Trophoblast cell (in vitro differentiated cells and primary cell): Measurements from ENCODE around the gene MIB1.

Source experiments
- DNase-seq, 2 donors: peaks; one replicate each; pipeline ENCODE4 v3.0.0-alpha.2; 2016
- H2AFZ ChIP-seq: 2 replicates; pipeline ENCODE4 v1.6.1; 2013; ENCODE audit warnings: low read length, moderate library complexity, mild to moderate bottlenecking; ENCODE audit not compliant: insufficient read depth, poor library complexity
- H2AK5ac ChIP-seq: 2 replicates; pipeline ENCODE4 v1.6.1; 2013; ENCODE audit warnings: mild to moderate bottlenecking, low read length
- H2BK120ac ChIP-seq: 2 replicates; pipeline ENCODE4 v1.6.1; 2013; ENCODE audit warnings: low read length, mild to moderate bottlenecking, moderate library complexity; ENCODE audit not compliant: insufficient read depth, poor library complexity
- H2BK12ac ChIP-seq: 2 replicates; pipeline ENCODE4 v1.6.1; 2013; ENCODE audit warnings: mild to moderate bottlenecking, low read length, moderate library complexity
- H2BK5ac ChIP-seq: 2 replicates; pipeline ENCODE4 v1.6.1; 2013; ENCODE audit warnings: low read length, low read depth, moderate library complexity, mild to moderate bottlenecking; ENCODE audit not compliant: poor library complexity
- H3K14ac ChIP-seq: 2 replicates; pipeline ENCODE4 v1.6.1; 2013; ENCODE audit warnings: mild to moderate bottlenecking, low read length
- H3K18ac ChIP-seq: 2 replicates; pipeline ENCODE4 v1.6.1; 2013; ENCODE audit warnings: mild to moderate bottlenecking, low read length
- H3K23ac ChIP-seq: 2 replicates; pipeline ENCODE4 v1.6.1; 2013; ENCODE audit warnings: low read length
- H3K27ac ChIP-seq: 2 replicates; pipeline ENCODE4 v1.5.1; 2013; ENCODE audit warnings: low read depth, mild to moderate bottlenecking, inconsistent platforms, low read length, moderate library complexity
- H3K27me3 ChIP-seq: 2 replicates; pipeline ENCODE4 v1.6.1; 2013; ENCODE audit warnings: inconsistent platforms, mild to moderate bottlenecking, low read length, moderate library complexity; ENCODE audit not compliant: insufficient read depth
- H3K36me3 ChIP-seq, 2 experiments: 1 replicate in 1 of 2; 2 replicates in 1 of 2; pipeline ENCODE4 v1.6.1; 2013; ENCODE audit warnings: low read length in 2 of 2, mild to moderate bottlenecking in 2 of 2, moderate library complexity in 1 of 2; ENCODE audit not compliant: insufficient read depth in 2 of 2, control insufficient read depth in 1 of 2
- H3K4ac ChIP-seq: 2 replicates; pipeline ENCODE4 v1.6.1; 2013; ENCODE audit warnings: low read depth, mild to moderate bottlenecking, low read length, moderate library complexity
- H3K4me1 ChIP-seq, 2 experiments: 1 replicate in 1 of 2; 2 replicates in 1 of 2; pipeline ENCODE4 v1.6.1; 2013; ENCODE audit warnings: low read length in 2 of 2, mild to moderate bottlenecking in 2 of 2, moderate library complexity in 1 of 2; ENCODE audit not compliant: insufficient read depth in 2 of 2, control insufficient read depth in 1 of 2
- H3K4me2 ChIP-seq: 2 replicates; pipeline ENCODE4 v1.6.1; 2013; ENCODE audit warnings: inconsistent platforms, mild to moderate bottlenecking, low read length, moderate library complexity
- H3K4me3 ChIP-seq: 2 replicates; pipeline ENCODE4 v1.5.1; 2013; ENCODE audit warnings: mild to moderate bottlenecking, low read depth, low read length, inconsistent platforms
- H3K79me1 ChIP-seq: one replicate; pipeline ENCODE4 v1.6.1; 2013; ENCODE audit warnings: low read length
- H3K79me2 ChIP-seq: 2 replicates; pipeline ENCODE4 v1.6.1; 2013; ENCODE audit warnings: low read length, mild to moderate bottlenecking; ENCODE audit not compliant: control insufficient read depth, insufficient read depth, poor library complexity
- H3K9ac ChIP-seq: 2 replicates; pipeline ENCODE4 v1.6.1; 2013; ENCODE audit warnings: mild to moderate bottlenecking, low read length
- H3K9me3 ChIP-seq: 2 replicates; pipeline ENCODE4 v1.6.1; 2013; ENCODE audit warnings: low read depth, mild to moderate bottlenecking, control low read depth, inconsistent platforms, low read length; ENCODE audit not compliant: insufficient read depth
- H4K12ac ChIP-seq: 2 replicates; pipeline ENCODE4 v1.6.1; 2013; ENCODE audit warnings: low read depth, mild to moderate bottlenecking, low read length, moderate library complexity
- H4K8ac ChIP-seq: 2 replicates; pipeline ENCODE4 v1.6.1; 2013; ENCODE audit warnings: low read depth, mild to moderate bottlenecking, low read length, moderate library complexity
- H4K91ac ChIP-seq: one replicate; pipeline ENCODE4 v1.6.1; 2013; ENCODE audit warnings: low read depth, mild to moderate bottlenecking, low read length, moderate library complexity
- WGBS: extraction: QIAGEN DNeasy Blood & Tissue Kit; methylation state at CpG from one replicate; pipeline ENCODE4 v1.1.7; 2013; ENCODE audit warnings: missing lambda C conversion rate; ENCODE audit not compliant: insufficient read length, insufficient coverage; ENCODE audit errors: extremely low coverage; 5-methylcytosine and 5-hydroxymethylcytosine counted together

Gene MIB1

DNA sequence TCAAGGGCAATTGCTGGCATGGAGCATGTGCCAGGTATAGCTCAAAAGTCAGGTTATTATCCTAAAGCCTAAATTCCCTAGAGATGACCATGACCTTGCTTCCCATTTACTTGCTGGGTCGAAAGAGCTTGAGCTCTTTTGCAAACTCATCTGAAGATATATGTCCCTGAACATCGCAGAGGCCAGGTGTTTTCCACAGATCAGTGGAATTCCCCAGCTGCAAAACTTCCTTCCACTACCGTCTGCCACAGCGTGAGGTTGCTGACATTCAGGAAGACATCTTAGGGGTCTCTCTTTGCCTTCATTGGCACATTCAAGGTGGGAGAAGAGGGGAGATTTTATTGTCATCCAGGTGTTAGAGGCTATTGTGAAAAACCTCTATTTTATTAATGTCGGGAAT, 171.0 kb downstream of the MIB1 start:
- WGBS: no CpG with 5 or more reads among the region's 5 CpGs
- H3K27ac ChIP-seq: no peak overlapping the region
- no peak for DNase-seq
- H2BK5ac ChIP-seq: no peak overlapping the region
- H3K79me1 ChIP-seq: no peaks in the 10 kb centered on the region
- H2BK120ac ChIP-seq: no peak overlapping the region
- H3K4me3 ChIP-seq: no peak overlapping the region
- H3K4me1 ChIP-seq: no peaks in the 10 kb centered on the region
- H3K4ac ChIP-seq: no peak overlapping the region
- H3K79me2 ChIP-seq: no peaks in the 10 kb centered on the region
- no peaks in the 10 kb centered on the region for H3K9me3 ChIP-seq
- H3K14ac ChIP-seq: no peak overlapping the region
- H3K36me3 ChIP-seq: no peaks in the 10 kb centered on the region
- no peaks in the 10 kb centered on the region for H3K27me3 ChIP-seq
- no peak overlapping the region for H4K12ac ChIP-seq
- H2AK5ac ChIP-seq: no peak overlapping the region
- no peak overlapping the region for H2AFZ ChIP-seq
- H2BK12ac ChIP-seq: no peak overlapping the region
- no peak overlapping the region for H4K8ac ChIP-seq
- no peak overlapping the region for H3K18ac ChIP-seq
- no peak overlapping the region for H3K23ac ChIP-seq
- no peak overlapping the region for H3K4me2 ChIP-seq
- H3K9ac ChIP-seq: no peak overlapping the region
- H4K91ac ChIP-seq: no peak overlapping the region

DNA sequence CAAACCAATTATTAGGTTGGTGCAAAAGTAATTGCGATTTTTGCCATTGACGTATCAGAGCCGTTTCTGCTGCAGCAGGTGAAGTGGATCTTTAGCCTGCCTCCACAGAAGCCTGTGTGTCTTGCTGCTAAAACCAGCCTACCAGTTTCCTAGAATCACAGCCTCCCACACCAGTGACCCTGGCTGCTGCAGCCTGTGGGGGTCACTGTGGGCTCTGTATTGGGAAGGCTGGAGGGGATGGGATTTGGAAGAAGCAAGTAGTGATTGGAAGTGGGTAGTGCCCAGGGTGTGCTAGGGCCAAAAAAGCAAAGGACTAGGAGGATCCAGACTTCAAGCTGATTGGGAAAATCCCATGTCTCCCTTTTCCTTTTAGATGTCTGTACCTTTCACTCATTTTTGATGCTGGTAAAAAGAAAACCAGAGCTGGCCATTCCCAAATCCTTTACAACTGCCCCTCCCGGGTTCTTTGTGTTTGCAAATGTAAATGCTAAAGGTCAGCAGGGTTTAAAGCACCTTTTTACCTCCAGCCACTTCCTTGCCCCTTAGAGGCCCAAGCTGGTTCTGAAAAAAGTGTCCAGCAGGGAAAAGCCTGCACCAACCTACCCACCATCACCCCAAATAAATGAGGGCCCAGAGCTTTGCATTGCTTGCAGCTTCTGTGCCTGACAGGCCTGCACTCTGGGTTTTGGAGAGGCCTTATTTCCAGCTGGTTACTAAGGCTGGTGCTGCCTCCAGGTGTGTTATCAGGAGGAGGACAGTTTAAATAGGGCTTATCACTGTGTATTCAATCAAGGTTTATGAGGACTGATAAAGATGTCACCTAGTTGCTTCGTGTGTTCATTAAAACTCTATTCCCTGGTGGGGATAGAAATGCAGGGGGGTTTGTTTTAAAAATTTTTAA, 172.0 kb downstream of the MIB1 start:
- Histone ChIP-seq H2BK12ac (no peak overlapping the region), H3K79me1 (no peaks in the 10 kb centered on the region), H4K12ac (no peak overlapping the region), H2AFZ (no peak overlapping the region), H3K18ac (no peak overlapping the region), H3K4me1 (no peaks in the 10 kb centered on the region), H3K36me3 (no peaks in the 10 kb centered on the region), H3K4ac (no peak overlapping the region), H3K9me3 (no peaks in the 10 kb centered on the region), H2BK5ac (no peak overlapping the region), H3K79me2 (no peaks in the 10 kb centered on the region), H4K91ac (no peak overlapping the region), H3K4me2 (no peak overlapping the region), H2AK5ac (no peak overlapping the region), H3K4me3 (no peak overlapping the region), H4K8ac (no peak overlapping the region), H3K14ac (no peak overlapping the region), H3K23ac (no peak overlapping the region), H3K27me3 (no peaks in the 10 kb centered on the region), H3K9ac (no peak overlapping the region), H2BK120ac (no peak overlapping the region), H3K27ac (no peak overlapping the region)
- no CpG with 5 or more reads among the region's 5 CpGs for WGBS
- no peak for DNase-seq

DNA sequence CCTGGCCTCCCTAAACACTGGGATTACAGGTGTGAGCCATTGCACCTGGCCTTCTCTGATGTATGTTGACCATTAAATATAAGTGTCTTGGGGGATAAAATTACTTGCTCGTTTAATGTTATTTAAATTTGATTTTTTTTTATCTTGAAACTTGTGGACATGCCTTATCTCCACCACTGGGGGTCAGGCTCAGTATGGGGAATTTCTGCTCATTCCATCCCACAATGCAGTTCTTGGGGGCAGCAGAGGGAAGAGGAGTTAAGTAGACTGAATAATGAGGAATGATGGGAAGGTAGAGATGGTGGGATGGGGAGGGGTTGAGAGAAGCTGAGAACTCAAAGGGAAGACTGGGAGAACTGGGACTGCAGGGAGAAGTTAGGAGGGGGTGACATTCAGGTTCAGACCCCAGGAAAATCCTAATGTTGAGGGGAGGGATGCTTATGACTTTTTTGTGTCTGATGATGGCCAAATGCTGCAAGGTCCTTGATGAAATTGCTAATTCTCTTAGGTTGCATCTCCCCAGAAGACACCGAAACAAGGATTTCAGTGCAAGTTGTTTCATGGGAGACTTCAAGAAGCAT, 174.2 kb downstream of the MIB1 start:
- Histone ChIP-seq H3K4ac (no peak overlapping the region), H4K12ac (no peak overlapping the region)

DNA sequence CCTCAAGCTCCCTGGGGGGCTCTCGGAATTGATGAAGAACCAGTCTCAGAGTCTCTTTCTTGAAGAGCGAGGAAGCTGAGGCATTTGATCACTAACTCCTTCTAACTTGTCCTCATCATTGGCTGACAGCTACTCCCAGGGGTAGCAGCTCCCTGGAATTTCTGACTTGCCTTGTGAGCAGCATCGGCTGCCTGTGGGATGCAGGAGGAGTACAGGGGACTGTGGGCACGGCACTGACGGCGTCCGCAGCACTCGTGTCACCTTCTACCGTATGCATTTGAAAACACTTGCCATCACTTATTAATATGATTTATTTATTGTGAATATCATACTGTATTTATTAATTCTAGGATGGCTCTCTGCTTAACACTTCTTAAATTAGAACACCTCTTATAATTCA, 175.0 kb downstream of the MIB1 start:
- no peaks in the 10 kb centered on the region for H3K79me1 ChIP-seq
- no peaks in the 10 kb centered on the region for H3K4me1 ChIP-seq
- no peak overlapping the region for H3K18ac ChIP-seq
- no peaks in the 10 kb centered on the region for H3K27me3 ChIP-seq
- DNase-seq: no peak
- no peak overlapping the region for H4K91ac ChIP-seq
- no peak overlapping the region for H3K9ac ChIP-seq
- H4K8ac ChIP-seq: no peak overlapping the region
- WGBS: no CpG with 5 or more reads among the region's 9 CpGs
- no peak overlapping the region for H2BK120ac ChIP-seq
- no peak overlapping the region for H3K4me3 ChIP-seq
- H3K27ac ChIP-seq: no peak overlapping the region
- no peak overlapping the region for H3K4ac ChIP-seq
- no peak overlapping the region for H3K14ac ChIP-seq
- no peak overlapping the region for H2AFZ ChIP-seq
- no peaks in the 10 kb centered on the region for H3K36me3 ChIP-seq
- no peak overlapping the region for H3K23ac ChIP-seq
- H2BK5ac ChIP-seq: no peak overlapping the region
- H3K79me2 ChIP-seq: no peaks in the 10 kb centered on the region
- H2AK5ac ChIP-seq: no peak overlapping the region
- H4K12ac ChIP-seq: no peak overlapping the region
- no peak overlapping the region for H2BK12ac ChIP-seq
- H3K9me3 ChIP-seq: no peaks in the 10 kb centered on the region
- no peak overlapping the region for H3K4me2 ChIP-seq

More for the DNA sequence above, 174.2 kb downstream of the MIB1 start:
- Histone ChIP-seq H3K18ac (no peak overlapping the region), H3K4me1 (no peaks in the 10 kb centered on the region), H2BK120ac (no peak overlapping the region), H3K36me3 (no peaks in the 10 kb centered on the region), H3K23ac (no peak overlapping the region), H2BK5ac (no peak overlapping the region), H3K14ac (no peak overlapping the region), H3K9ac (no peak overlapping the region), H3K79me1 (no peaks in the 10 kb centered on the region), H3K27me3 (no peaks in the 10 kb centered on the region), H2AFZ (no peak overlapping the region), H4K8ac (no peak overlapping the region), H3K4me2 (no peak overlapping the region), H3K9me3 (no peaks in the 10 kb centered on the region), H3K27ac (no peak overlapping the region), H4K91ac (no peak overlapping the region), H2BK12ac (no peak overlapping the region), H3K79me2 (no peaks in the 10 kb centered on the region), H3K4me3 (no peak overlapping the region), H2AK5ac (no peak overlapping the region)
- no CpG with 5 or more reads among the region's 2 CpGs for WGBS
- peak in 1 of 2 donors; percentile 32 for DNase-seq
